ENCODE measurements around the gene RALGAPA1. TPM values are rescaled to one million over a fixed set of nuclear protein-coding genes. Genes with fewer than 3 reads are reported as not detected.
A peak's percentile ranks its signal among the peaks of the same experiment; 100 is the strongest.

Gene RALGAPA1
- total and polyA plus RNA-seq, 8 donors: 16.0 to 35.4 (median 28.1) TPM

GRCh38 chr14:35526962-35527361 lies 282.1 kb downstream of the RALGAPA1 start:
- intact Hi-C loops (cut with DNase I): no loop called here
- FAIRE-seq (no peak), DNase-seq (no peak), ATAC-seq (no peak)
- no peaks in the 10 kb centered on the region for H3K36me3 ChIP-seq
- no peak overlapping the region for H3K27ac ChIP-seq
- H3K4me1 ChIP-seq: no peaks in the 10 kb centered on the region
- no peak for TF ChIP-seq CTCF (IDR thresholded peaks at IDR 0.05)
- H3K9me3 ChIP-seq: no peaks in the 10 kb centered on the region
- 71 to 78% methylated on average over 2 of the region's 2 CpGs for WGBS, 2 donors
- peaks cover 0 to 11% (median 0%) of the 10 kb centered on the region in 4 donors for H3K27me3 ChIP-seq
- no peak overlapping the region for H3K4me3 ChIP-seq

GRCh38 chr14:35525695-35526094 lies 283.4 kb downstream of the RALGAPA1 start:
- FAIRE-seq (no peak), ATAC-seq (no peak), DNase-seq (no peak)
- Histone ChIP-seq H3K27me3 (no peaks in the 10 kb centered on the region), H3K36me3 (no peaks in the 10 kb centered on the region), H3K4me1 (no peaks in the 10 kb centered on the region), H3K27ac (no peak overlapping the region), H3K4me3 (no peak overlapping the region), H3K9me3 (no peaks in the 10 kb centered on the region)
- TF ChIP-seq CTCF (IDR thresholded peaks at IDR 0.05): no peak
- intact Hi-C loops (cut with DNase I): no loop called here
- WGBS, 2 donors: 77 to 81% methylated on average over 3 of the region's 3 CpGs

GRCh38 chr14:35519986-35520385 lies 289.1 kb downstream of the RALGAPA1 start:
- ATAC-seq (no peak), FAIRE-seq (no peak)

GRCh38 chr14:35515916-35516315 lies 293.2 kb downstream of the RALGAPA1 start:
- H3K27ac ChIP-seq: no peak overlapping the region
- DNase-seq (no peak), FAIRE-seq (no peak), ATAC-seq (no peak)
- H3K36me3 ChIP-seq: no peaks in the 10 kb centered on the region
- H3K4me1 ChIP-seq: no peaks in the 10 kb centered on the region
- no peaks in the 10 kb centered on the region for H3K27me3 ChIP-seq
- 77 to 89% methylated on average over 1 of the region's 1 CpG for WGBS, 2 donors
- TF ChIP-seq CTCF (IDR thresholded peaks at IDR 0.05): no peak
- H3K4me3 ChIP-seq: no peak overlapping the region
- H3K9me3 ChIP-seq: no peaks in the 10 kb centered on the region
- intact Hi-C loops (cut with DNase I): no loop called here

More at GRCh38 chr14:35519986-35520385, 289.1 kb downstream of the RALGAPA1 start:
- Histone ChIP-seq H3K9me3 (no peaks in the 10 kb centered on the region), H3K27me3 (no peaks in the 10 kb centered on the region), H3K36me3 (no peaks in the 10 kb centered on the region), H3K27ac (no peak overlapping the region), H3K4me1 (no peaks in the 10 kb centered on the region), H3K4me3 (no peak overlapping the region)
- intact Hi-C loops (cut with DNase I): no loop called here
- no peak for TF ChIP-seq CTCF (IDR thresholded peaks at IDR 0.05)
- WGBS, 2 donors: 67 to 79% methylated on average over 2 of the region's 2 CpGs
- no peak for DNase-seq

- H3K9me3 ChIP-seq: no peaks in the 10 kb centered on the region
- WGBS, 2 donors: 70 to 82% methylated on average over 4 of the region's 4 CpGs
- FAIRE-seq: no peak
These were observed 296.3 kb downstream of the RALGAPA1 start for GRCh38 chr14:35512765-35513164.

More at GRCh38 chr14:35512765-35513164, 296.3 kb downstream of the RALGAPA1 start:
- peak in 2 of 6 donors; percentile 20 to 53 for DNase-seq
- Histone ChIP-seq H3K4me3 (no peak overlapping the region), H3K27ac (no peak overlapping the region), H3K36me3 (no peaks in the 10 kb centered on the region), H3K4me1 (no peaks in the 10 kb centered on the region), H3K27me3 (no peaks in the 10 kb centered on the region)
- TF ChIP-seq CTCF (IDR thresholded peaks at IDR 0.05): no peak
- intact Hi-C loops (cut with DNase I): no loop called here
- ATAC-seq: no peak

All from pancreas (tissue), 10 donors.